PC-3 (cell line): ENCODE data around the gene TSEN15.

Experiments used
- EZH2 ChIP-seq: fragments of 300-600 bp; sonication (generic); IDR thresholded peaks from one replicate; pipeline ENCODE4 v1.6.1; 2017; ENCODE audit warnings: antibody characterized with exemption, mild to moderate bottlenecking, low read length; ENCODE audit not compliant: unreplicated experiment
- TF ChIP-seq, protein P1 (sequence below): fragments of 300-600 bp; sonication (generic); conservative IDR thresholded peaks from 2 replicates; pipeline ENCODE4 v1.5.1; 2017; ENCODE audit warnings: antibody characterized with exemption, low read depth, mild to moderate bottlenecking, low read length

DNA sequence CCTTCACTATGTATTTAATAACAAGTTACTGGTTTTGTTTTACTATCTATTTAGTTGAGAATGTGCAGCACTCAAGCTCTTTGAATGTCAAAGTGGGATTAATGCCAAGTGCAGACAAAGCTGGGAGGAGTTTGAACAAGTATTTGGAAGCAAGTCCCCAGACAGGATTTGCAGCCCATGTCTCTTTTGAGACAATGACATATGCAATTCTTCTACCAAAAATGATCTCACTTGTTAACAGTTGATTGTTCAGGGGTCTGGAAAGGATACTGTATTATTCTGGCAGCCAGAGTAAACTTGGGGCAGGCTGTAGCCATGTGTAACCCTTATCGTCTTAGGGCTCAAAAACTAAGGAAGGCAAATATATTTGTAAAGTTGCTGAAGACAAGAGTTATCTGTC, 29.8 kb upstream of the TSEN15 start:
- TF ChIP-seq, protein P1, sequence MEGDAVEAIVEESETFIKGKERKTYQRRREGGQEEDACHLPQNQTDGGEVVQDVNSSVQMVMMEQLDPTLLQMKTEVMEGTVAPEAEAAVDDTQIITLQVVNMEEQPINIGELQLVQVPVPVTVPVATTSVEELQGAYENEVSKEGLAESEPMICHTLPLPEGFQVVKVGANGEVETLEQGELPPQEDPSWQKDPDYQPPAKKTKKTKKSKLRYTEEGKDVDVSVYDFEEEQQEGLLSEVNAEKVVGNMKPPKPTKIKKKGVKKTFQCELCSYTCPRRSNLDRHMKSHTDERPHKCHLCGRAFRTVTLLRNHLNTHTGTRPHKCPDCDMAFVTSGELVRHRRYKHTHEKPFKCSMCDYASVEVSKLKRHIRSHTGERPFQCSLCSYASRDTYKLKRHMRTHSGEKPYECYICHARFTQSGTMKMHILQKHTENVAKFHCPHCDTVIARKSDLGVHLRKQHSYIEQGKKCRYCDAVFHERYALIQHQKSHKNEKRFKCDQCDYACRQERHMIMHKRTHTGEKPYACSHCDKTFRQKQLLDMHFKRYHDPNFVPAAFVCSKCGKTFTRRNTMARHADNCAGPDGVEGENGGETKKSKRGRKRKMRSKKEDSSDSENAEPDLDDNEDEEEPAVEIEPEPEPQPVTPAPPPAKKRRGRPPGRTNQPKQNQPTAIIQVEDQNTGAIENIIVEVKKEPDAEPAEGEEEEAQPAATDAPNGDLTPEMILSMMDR: no peak
- TF ChIP-seq EZH2: no peak
